Activated B cell treated with CpG ODN at 0.5 μM for 24 hours (primary cell): ENCODE data around the gene NPHP4. TPM values are rescaled to one million over a fixed set of nuclear protein-coding genes. Genes with fewer than 3 reads are reported as not detected.

Source experiments
- ATAC-seq: fragments of 200-7000 bp; cut with Tn5 transposase; one replicate; pipeline ENCODE4 v1.10.0; 2021; ENCODE audit warnings: low read depth, mild to moderate bottlenecking, moderate library complexity
- CTCF ChIA-PET: fragments of 350-600 bp; sonication (Branson Sonifier 250); formaldehyde crosslinking; loops from one replicate; lab custom pipeline; 2021; ENCODE audit warnings: antibody characterized with exemption; lab: Charles Lee
- POLR2A ChIA-PET: fragments of 350-600 bp; sonication (Branson Sonifier 250); formaldehyde crosslinking; loops from one replicate; lab custom pipeline; 2021; ENCODE audit warnings: antibody characterized with exemption; lab: Charles Lee
- DNase-seq: peaks from one replicate; pipeline ENCODE4 v3.0.0; 2022
- H3K27ac Mint-ChIP-seq: one replicate; pipeline ENCODE4 v1.8.0; 2020; ENCODE audit warnings: mixed read lengths
- H3K27me3 Mint-ChIP-seq: one replicate; pipeline ENCODE4 v1.8.0; 2021; ENCODE audit warnings: mixed read lengths
- H3K36me3 Mint-ChIP-seq: one replicate; pipeline ENCODE4 v1.8.0; 2021; ENCODE audit warnings: low read depth, mixed read lengths
- H3K4me1 Mint-ChIP-seq: one replicate; pipeline ENCODE4 v1.8.0; 2021; ENCODE audit warnings: mixed read lengths
- H3K4me3 Mint-ChIP-seq: one replicate; pipeline ENCODE4 v1.8.0; 2020; ENCODE audit warnings: mild to moderate bottlenecking, mixed read lengths
- H3K9me3 Mint-ChIP-seq: one replicate; pipeline ENCODE4 v1.8.0; 2020; ENCODE audit warnings: mixed read lengths
- CTCF ChIP-seq: fragments of 200-600 bp; IDR thresholded peaks from one replicate; pipeline ENCODE4 v1.8.0; 2022; ENCODE audit warnings: antibody characterized with exemption, mild to moderate bottlenecking
- intact Hi-C: fragments of 100-400 bp; cut with micrococcal nuclease; formaldehyde crosslinking; loops from one replicate; pipeline ENCODE4 v1.15.1; 2024
- total RNA-seq: library from RNA; stranded (reverse); gene quantifications from 2 replicates; pipeline ENCODE4 v1.2.3, GENCODE V29; 2022

NPHP4 gene
- total RNA-seq, 1 donor from 2014 or later, result 8.0 TPM

GRCh38 chr1:5887349-5887970 lies 104.8 kb downstream of the NPHP4 start:
- intact Hi-C loops, result no loop called here
- DNase-seq, result no peak
- Mint-ChIP-seq H3K36me3 (peaks cover 5% of the 10 kb centered on the region), H3K27ac (no peak overlapping the region), H3K9me3 (no peaks in the 10 kb centered on the region), H3K4me3 (no peak overlapping the region), H3K4me1 (no peaks in the 10 kb centered on the region), H3K27me3 (no peaks in the 10 kb centered on the region)
- POLR2A ChIA-PET, result no interaction called here
- CTCF ChIA-PET, result no interaction called here
- TF ChIP-seq CTCF, result no peak
- ATAC-seq, result no peak

- ChIA-PET POLR2A (no interaction called here), CTCF (no interaction called here)
- intact Hi-C loops, result no loop called here
- ATAC-seq (no peak), DNase-seq (no peak)
- Mint-ChIP-seq H3K9me3 (no peaks in the 10 kb centered on the region), H3K4me3 (no peak overlapping the region), H3K36me3 (peaks cover 7% of the 10 kb centered on the region), H3K27ac (no peak overlapping the region), H3K4me1 (no peaks in the 10 kb centered on the region), H3K27me3 (no peaks in the 10 kb centered on the region)
- TF ChIP-seq CTCF, result no peak
Measured at GRCh38 chr1:5886541-5887348, 105.5 kb downstream of the NPHP4 start.

GRCh38 chr1:5886140-5886483 lies 106.1 kb downstream of the NPHP4 start:
- POLR2A ChIA-PET, result no interaction called here
- H3K9me3 Mint-ChIP-seq, result no peaks in the 10 kb centered on the region
- H3K4me3 Mint-ChIP-seq, result no peak overlapping the region
- intact Hi-C loops, result no loop called here
- peaks cover 7% of the 10 kb centered on the region for H3K36me3 Mint-ChIP-seq
- no peak for TF ChIP-seq CTCF
- H3K27ac Mint-ChIP-seq, result no peak overlapping the region
- no peaks in the 10 kb centered on the region for H3K4me1 Mint-ChIP-seq
- ATAC-seq (no peak), DNase-seq (no peak)
- CTCF ChIA-PET, result no interaction called here
- H3K27me3 Mint-ChIP-seq, result no peaks in the 10 kb centered on the region

- Mint-ChIP-seq H3K36me3 (peaks cover 7% of the 10 kb centered on the region), H3K27me3 (no peaks in the 10 kb centered on the region), H3K4me1 (no peaks in the 10 kb centered on the region), H3K4me3 (no peak overlapping the region), H3K27ac (no peak overlapping the region), H3K9me3 (no peaks in the 10 kb centered on the region)
- intact Hi-C loops, result no loop called here
- DNase-seq (no peak), ATAC-seq (no peak)
- CTCF ChIA-PET, result no interaction called here
- POLR2A ChIA-PET, result no interaction called here
- no peak for TF ChIP-seq CTCF
Measured at GRCh38 chr1:5885471-5886139, 106.6 kb downstream of the NPHP4 start.

GRCh38 chr1:5884110-5884509 lies 108.1 kb downstream of the NPHP4 start:
- H3K36me3 Mint-ChIP-seq, result peaks cover 19% of the 10 kb centered on the region

More at GRCh38 chr1:5884110-5884509, 108.1 kb downstream of the NPHP4 start:
- H3K27ac Mint-ChIP-seq, result no peak overlapping the region
- no peaks in the 10 kb centered on the region for H3K4me1 Mint-ChIP-seq
- peaks cover 10% of the 10 kb centered on the region for H3K9me3 Mint-ChIP-seq
- no peak for DNase-seq
- no peaks in the 10 kb centered on the region for H3K27me3 Mint-ChIP-seq
- intact Hi-C loops, result no loop called here
- ATAC-seq, result no peak
- CTCF ChIA-PET, result no interaction called here
- H3K4me3 Mint-ChIP-seq, result no peak overlapping the region
- no peak for TF ChIP-seq CTCF
- POLR2A ChIA-PET, result no interaction called here
